Endothelial cell (in vitro differentiated cells): ENCODE results near the gene ERGIC1. TPM values are rescaled to one million over a fixed set of nuclear protein-coding genes. Genes with fewer than 3 reads are reported as not detected.

ENCODE experiments used
- DNase-seq: peaks from one replicate; pipeline ENCODE4 v3.0.0; 2021; ENCODE audit warnings: low spot score
- H3K27ac Mint-ChIP-seq: one replicate; pipeline ENCODE4 v1.8.0; 2021; ENCODE audit warnings: mixed read lengths, inconsistent platforms; ENCODE audit not compliant: unreplicated experiment
- H3K27me3 Mint-ChIP-seq: one replicate; pipeline ENCODE4 v1.8.0; 2021; ENCODE audit warnings: mild to moderate bottlenecking, moderate library complexity, mixed read lengths, inconsistent platforms; ENCODE audit not compliant: unreplicated experiment
- H3K36me3 Mint-ChIP-seq: one replicate; pipeline ENCODE4 v1.8.0; 2021; ENCODE audit warnings: mild to moderate bottlenecking, low read depth, mixed read lengths, inconsistent platforms; ENCODE audit not compliant: unreplicated experiment
- H3K4me1 Mint-ChIP-seq: one replicate; pipeline ENCODE4 v1.8.0; 2021; ENCODE audit warnings: mild to moderate bottlenecking, mixed read lengths, inconsistent platforms; ENCODE audit not compliant: unreplicated experiment
- H3K4me3 Mint-ChIP-seq: one replicate; pipeline ENCODE4 v1.8.0; 2021; ENCODE audit warnings: mild to moderate bottlenecking, mixed read lengths, inconsistent platforms; ENCODE audit not compliant: unreplicated experiment
- H3K9me3 Mint-ChIP-seq: one replicate; pipeline ENCODE4 v1.8.0; 2021; ENCODE audit warnings: mixed read lengths, inconsistent platforms; ENCODE audit not compliant: unreplicated experiment
- total RNA-seq: library from RNA; stranded (reverse); fragmentation: NEBNext Ultra II Directional; extraction: Animal tissue kit (Norgen Biotek cat#: 25700); gene quantifications from one replicate; pipeline ENCODE4 v1.2.1, GENCODE V29; 2021; ENCODE audit not compliant: unreplicated experiment
- TF ChIP-seq, protein P1 (sequence below): fragments of 200-600 bp; sonication (generic); IDR thresholded peaks from one replicate; pipeline ENCODE4 v1.5.0; 2021; ENCODE audit warnings: antibody characterized with exemption; ENCODE audit not compliant: unreplicated experiment

Gene ERGIC1
- total RNA-seq, 1 donor from 2014 or later, result 67.1 TPM

DNA sequence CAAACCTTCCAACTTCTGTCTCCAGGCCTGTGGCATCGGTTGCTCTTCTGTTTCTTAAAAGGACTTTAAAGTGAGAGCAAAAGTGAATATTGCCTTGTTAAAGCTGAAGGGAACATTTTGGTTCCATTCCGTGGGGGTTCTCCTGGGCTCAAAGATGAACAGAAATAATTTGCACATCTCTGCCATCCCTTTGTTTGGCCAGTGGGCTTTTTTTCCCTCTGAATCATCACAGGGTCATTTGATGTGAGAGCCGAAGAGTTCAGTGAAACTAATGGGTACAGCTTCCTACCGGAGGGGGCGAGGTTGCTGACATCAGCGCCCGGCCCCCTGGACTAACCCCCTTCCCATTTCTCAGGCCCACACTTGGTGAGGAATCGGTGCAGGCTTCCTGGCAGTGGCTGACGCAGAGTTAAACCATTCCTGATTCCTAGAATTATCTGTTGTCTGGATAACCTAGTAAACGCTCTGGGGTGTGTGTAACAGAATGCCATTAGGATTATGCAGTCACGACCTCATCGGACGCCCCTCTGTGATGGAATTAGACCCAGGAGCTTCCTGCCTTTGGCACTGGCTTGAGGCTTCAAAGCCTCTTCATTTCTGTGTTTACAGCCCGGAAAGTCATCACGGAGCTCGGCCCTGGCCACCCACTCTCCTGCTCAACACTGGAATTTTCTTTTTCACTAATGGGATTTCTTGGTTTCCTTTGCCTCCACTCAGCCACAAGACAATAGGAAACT, 63.6 kb downstream of the ERGIC1 start:
- Mint-ChIP-seq H3K36me3 (peaks cover 10% of the 10 kb centered on the region), H3K27me3 (peaks cover 9% of the 10 kb centered on the region)

GRCh38 chr5:172898218-172898842, 64.3 kb downstream of the ERGIC1 start:
- DNase-seq, result no peak
- Mint-ChIP-seq H3K9me3 (no peaks in the 10 kb centered on the region), H3K4me1 (peaks cover 25% of the 10 kb centered on the region), H3K27ac (peak overlapping the region; percentile 90), H3K27me3 (peaks cover 10% of the 10 kb centered on the region), H3K36me3 (peaks cover 10% of the 10 kb centered on the region), H3K4me3 (no peak overlapping the region)
- TF ChIP-seq, protein P1, sequence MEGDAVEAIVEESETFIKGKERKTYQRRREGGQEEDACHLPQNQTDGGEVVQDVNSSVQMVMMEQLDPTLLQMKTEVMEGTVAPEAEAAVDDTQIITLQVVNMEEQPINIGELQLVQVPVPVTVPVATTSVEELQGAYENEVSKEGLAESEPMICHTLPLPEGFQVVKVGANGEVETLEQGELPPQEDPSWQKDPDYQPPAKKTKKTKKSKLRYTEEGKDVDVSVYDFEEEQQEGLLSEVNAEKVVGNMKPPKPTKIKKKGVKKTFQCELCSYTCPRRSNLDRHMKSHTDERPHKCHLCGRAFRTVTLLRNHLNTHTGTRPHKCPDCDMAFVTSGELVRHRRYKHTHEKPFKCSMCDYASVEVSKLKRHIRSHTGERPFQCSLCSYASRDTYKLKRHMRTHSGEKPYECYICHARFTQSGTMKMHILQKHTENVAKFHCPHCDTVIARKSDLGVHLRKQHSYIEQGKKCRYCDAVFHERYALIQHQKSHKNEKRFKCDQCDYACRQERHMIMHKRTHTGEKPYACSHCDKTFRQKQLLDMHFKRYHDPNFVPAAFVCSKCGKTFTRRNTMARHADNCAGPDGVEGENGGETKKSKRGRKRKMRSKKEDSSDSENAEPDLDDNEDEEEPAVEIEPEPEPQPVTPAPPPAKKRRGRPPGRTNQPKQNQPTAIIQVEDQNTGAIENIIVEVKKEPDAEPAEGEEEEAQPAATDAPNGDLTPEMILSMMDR, result no peak

More for the DNA sequence above, 63.6 kb downstream of the ERGIC1 start:
- Mint-ChIP-seq H3K9me3 (no peaks in the 10 kb centered on the region), H3K4me1 (peaks cover 28% of the 10 kb centered on the region), H3K27ac (peak overlapping the region; percentile 90), H3K4me3 (no peak overlapping the region)
- TF ChIP-seq, protein P1, result no peak
- DNase-seq, result no peak

DNA sequence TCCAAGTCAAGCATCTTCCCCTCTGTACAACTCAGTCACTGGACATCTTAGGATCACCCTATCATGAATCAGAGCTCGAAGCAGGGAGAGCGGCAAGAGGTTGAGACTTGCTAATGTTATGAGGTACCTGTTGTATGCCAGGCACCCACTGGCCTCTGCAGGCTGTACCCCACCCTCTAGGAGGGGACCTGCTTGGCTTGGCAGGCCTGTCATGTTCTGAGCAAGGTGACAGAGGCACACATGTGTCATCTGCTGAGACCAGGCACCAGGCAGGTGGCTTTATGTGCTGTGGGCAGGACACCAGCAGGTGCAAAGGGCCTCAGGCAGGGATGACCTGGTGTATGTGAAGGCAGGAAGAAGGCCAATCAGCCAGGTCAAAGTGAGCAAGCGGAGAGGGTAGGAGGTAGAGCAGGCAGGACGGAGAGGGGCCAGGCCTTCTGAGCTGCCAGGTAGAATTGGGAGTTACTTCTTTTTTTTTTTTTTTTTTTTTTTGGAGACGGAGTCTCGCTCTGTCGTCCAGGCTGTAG, 64.9 kb downstream of the ERGIC1 start:
- Mint-ChIP-seq H3K27ac (peak overlapping the region; percentile 10), H3K9me3 (no peaks in the 10 kb centered on the region), H3K36me3 (peaks cover 11% of the 10 kb centered on the region), H3K4me1 (peaks cover 27% of the 10 kb centered on the region), H3K27me3 (peaks cover 12% of the 10 kb centered on the region), H3K4me3 (no peak overlapping the region)
- no peak for DNase-seq
- TF ChIP-seq, protein P1, result no peak

DNA sequence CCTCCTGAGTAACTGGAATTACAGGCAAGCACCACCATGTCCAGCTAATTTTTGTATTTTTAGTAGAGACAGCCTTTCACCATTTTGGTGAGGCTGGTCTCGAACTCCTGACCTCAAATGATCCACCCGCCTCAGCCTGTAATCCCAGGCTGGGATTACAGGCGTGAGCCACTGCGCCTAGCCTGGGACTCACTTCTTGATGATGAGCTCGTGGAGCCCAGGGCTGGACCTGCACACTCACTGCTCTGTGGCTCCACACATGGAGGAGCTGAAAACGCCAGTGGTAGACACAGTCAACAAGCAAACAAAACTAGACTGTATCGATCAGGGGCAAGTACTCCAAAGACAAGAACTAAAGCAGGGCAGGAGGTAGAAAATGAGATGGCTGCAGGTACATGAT, 65.4 kb downstream of the ERGIC1 start:
- Mint-ChIP-seq H3K36me3 (peaks cover 13% of the 10 kb centered on the region), H3K4me1 (peaks cover 29% of the 10 kb centered on the region), H3K27ac (no peak overlapping the region), H3K4me3 (no peak overlapping the region), H3K9me3 (no peaks in the 10 kb centered on the region), H3K27me3 (peaks cover 13% of the 10 kb centered on the region)
- TF ChIP-seq, protein P1, result no peak
- DNase-seq, result no peak
